Natural killer cell (primary cell): ENCODE results near the gene PIK3AP1. TPM values are rescaled to one million over a fixed set of nuclear protein-coding genes. Genes with fewer than 3 reads are reported as not detected.

Experiments used
- ATAC-seq, 3 donors: fragments of 150-1000 bp in 2 of 3; fragments of 200-7000 bp in 1 of 3; cut with Tn5 transposase; 1 replicate in 1 of 3; 2 replicates in 2 of 3; pipeline ENCODE4 v1.10.0; 2021; ENCODE audit warnings: mild to moderate bottlenecking in 2 of 3, moderate library complexity in 2 of 3
- DNase-seq, 2 donors: peaks; one replicate each; pipeline versions ENCODE4 v3.0.0 to v3.0.0-alpha.2; 2013 to 2021; ENCODE audit warnings: mixed read lengths in 1 of 2
- H3K27ac ChIP-seq: one replicate; pipeline ENCODE4 v1.5.1; 2013; ENCODE audit warnings: mild to moderate bottlenecking, low read length
- H3K27me3 ChIP-seq: one replicate; pipeline ENCODE4 v1.6.1; 2013; ENCODE audit warnings: low read length; ENCODE audit not compliant: control insufficient read depth, insufficient read depth
- H3K36me3 ChIP-seq: one replicate; pipeline ENCODE4 v1.6.1; 2013; ENCODE audit warnings: low read length; ENCODE audit not compliant: control insufficient read depth, insufficient read depth
- H3K4me1 ChIP-seq: one replicate; pipeline ENCODE4 v1.6.1; 2013; ENCODE audit warnings: low read length; ENCODE audit not compliant: control insufficient read depth, insufficient read depth
- H3K4me3 ChIP-seq: one replicate; pipeline ENCODE4 v1.5.1; 2013; ENCODE audit warnings: low read length
- H3K9me3 ChIP-seq: one replicate; pipeline ENCODE4 v1.6.1; 2013; ENCODE audit warnings: low read length; ENCODE audit not compliant: control insufficient read depth, insufficient read depth
- H3K27ac Mint-ChIP-seq, 2 donors: one replicate each; pipeline ENCODE4 v1.8.0; 2022; ENCODE audit warnings: mild to moderate bottlenecking in 2 of 2, mixed read lengths in 2 of 2, moderate library complexity in 1 of 2
- H3K27me3 Mint-ChIP-seq, 2 donors: one replicate each; pipeline ENCODE4 v1.8.0; 2022; ENCODE audit warnings: low read depth in 2 of 2, mixed read lengths in 2 of 2
- H3K36me3 Mint-ChIP-seq: one replicate; pipeline ENCODE4 v1.8.0; 2022; ENCODE audit warnings: mixed read lengths
- H3K4me1 Mint-ChIP-seq, 2 donors: one replicate each; pipeline ENCODE4 v1.8.0; 2022; ENCODE audit warnings: mixed read lengths in 2 of 2
- H3K4me3 Mint-ChIP-seq: one replicate; pipeline ENCODE4 v1.8.0; 2022; ENCODE audit warnings: mild to moderate bottlenecking, moderate library complexity, mixed read lengths
- H3K9me3 Mint-ChIP-seq, 2 donors: one replicate each; pipeline ENCODE4 v1.8.0; 2022; ENCODE audit warnings: mixed read lengths in 2 of 2
- WGBS: methylation state at CpG from one replicate; pipeline ENCODE4 v1.1.7; 2013; ENCODE audit warnings: missing lambda C conversion rate; ENCODE audit not compliant: insufficient coverage; 5-methylcytosine and 5-hydroxymethylcytosine counted together
- intact Hi-C: fragments of 100-400 bp; cut with micrococcal nuclease; formaldehyde crosslinking; loops from one replicate; pipeline ENCODE4 v1.14.2; 2022
- total RNA-seq, 4 donors: library from RNA; stranded (reverse); fragments of 120-200 nt in 1 of 4; gene quantifications; one replicate each; pipeline versions ENCODE4 v1.2.3 to v1.2.4, GENCODE V29; 2013 to 2022
- TF ChIP-seq, protein P1 (sequence below): fragments of 200-600 bp; IDR thresholded peaks from one replicate; pipeline ENCODE4 v1.8.0; 2022; ENCODE audit warnings: antibody characterized with exemption

PIK3AP1 gene
- total RNA-seq, 3 donors from 2014 or later (not counting 1 experiment from before 2014, with no cell fraction given): 95.3 to 137 (median 97.1) TPM

DNA sequence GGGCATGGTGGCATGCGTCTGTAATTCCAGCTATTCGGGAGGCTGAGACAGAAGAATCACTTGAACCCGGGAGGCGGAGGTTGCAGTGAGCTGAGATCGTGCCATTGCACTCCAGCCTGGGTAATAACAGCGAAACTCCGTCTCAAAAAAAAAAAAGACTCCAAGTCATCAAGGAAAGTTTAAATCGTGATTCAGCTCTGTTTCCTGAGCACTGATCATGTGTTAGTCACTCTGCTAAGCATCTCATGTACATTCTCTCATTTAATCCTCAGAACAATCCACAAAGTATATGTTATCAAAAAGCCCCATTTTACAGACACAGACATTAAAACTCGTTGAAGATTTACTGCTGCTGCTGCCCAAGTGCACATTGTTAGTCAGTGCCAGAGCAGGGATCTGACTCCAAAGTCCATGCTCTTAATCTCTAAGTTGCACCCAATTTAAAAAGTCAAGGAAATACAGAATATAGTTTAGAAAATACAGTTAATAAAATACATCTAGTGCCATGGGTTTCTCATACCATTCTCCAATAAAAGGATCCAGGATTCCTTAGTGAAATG, 6.2 kb downstream of the PIK3AP1 start:
- Mint-ChIP-seq H3K27ac (peak overlapping the region; percentile 35 to 64), H3K4me3 (no peak overlapping the region), H3K9me3 (no peaks in the 10 kb centered on the region), H3K36me3 (no peaks in the 10 kb centered on the region), H3K4me1 (peaks cover 60 to 61% of the 10 kb centered on the region in 2 donors), H3K27me3 (no peaks in the 10 kb centered on the region)
- H3K27ac ChIP-seq: no peak overlapping the region
- DNase-seq (no peak), ATAC-seq (no peak)
- H3K9me3 ChIP-seq: no peaks in the 10 kb centered on the region
- no peaks in the 10 kb centered on the region for H3K27me3 ChIP-seq
- intact Hi-C loops: no loop called here
- 85% methylated on average over 9 of the region's 9 CpGs for WGBS
- peaks cover 39% of the 10 kb centered on the region for H3K4me1 ChIP-seq
- TF ChIP-seq, protein P1, sequence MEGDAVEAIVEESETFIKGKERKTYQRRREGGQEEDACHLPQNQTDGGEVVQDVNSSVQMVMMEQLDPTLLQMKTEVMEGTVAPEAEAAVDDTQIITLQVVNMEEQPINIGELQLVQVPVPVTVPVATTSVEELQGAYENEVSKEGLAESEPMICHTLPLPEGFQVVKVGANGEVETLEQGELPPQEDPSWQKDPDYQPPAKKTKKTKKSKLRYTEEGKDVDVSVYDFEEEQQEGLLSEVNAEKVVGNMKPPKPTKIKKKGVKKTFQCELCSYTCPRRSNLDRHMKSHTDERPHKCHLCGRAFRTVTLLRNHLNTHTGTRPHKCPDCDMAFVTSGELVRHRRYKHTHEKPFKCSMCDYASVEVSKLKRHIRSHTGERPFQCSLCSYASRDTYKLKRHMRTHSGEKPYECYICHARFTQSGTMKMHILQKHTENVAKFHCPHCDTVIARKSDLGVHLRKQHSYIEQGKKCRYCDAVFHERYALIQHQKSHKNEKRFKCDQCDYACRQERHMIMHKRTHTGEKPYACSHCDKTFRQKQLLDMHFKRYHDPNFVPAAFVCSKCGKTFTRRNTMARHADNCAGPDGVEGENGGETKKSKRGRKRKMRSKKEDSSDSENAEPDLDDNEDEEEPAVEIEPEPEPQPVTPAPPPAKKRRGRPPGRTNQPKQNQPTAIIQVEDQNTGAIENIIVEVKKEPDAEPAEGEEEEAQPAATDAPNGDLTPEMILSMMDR: no peak
- H3K36me3 ChIP-seq: peaks cover 15% of the 10 kb centered on the region
- H3K4me3 ChIP-seq: no peak overlapping the region

DNA sequence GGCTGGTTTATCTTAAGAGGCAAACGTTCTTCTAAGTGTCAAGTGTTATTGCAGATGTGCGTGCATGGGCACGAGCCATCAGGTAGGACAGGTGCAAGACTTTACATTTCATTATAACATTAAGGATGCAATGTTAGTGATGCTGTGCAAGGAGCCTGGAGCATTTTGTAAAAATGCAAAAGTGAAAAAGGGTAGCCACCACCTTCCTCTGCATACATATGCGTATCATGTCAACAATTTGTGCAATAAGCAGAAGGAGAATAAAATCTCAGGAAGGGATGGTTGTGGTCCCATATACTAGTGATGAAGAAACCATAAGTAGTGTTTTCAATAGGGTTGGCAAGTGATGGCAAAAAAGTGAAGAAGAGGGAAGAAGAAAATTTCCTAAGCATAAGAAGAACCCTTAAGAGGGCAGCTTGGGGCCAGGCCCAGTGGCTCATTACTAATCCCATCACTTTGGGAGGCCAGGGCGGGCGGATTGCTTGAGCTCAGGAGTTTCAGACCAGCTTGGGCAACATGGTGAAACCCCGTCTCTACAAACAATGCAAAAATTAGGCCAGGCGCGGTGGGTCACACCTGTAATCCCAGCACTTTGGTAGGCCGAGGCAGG, 7.5 kb downstream of the PIK3AP1 start:
- Histone ChIP-seq H3K4me1 (peaks cover 35% of the 10 kb centered on the region), H3K27me3 (no peaks in the 10 kb centered on the region), H3K36me3 (peaks cover 25% of the 10 kb centered on the region), H3K27ac (no peak overlapping the region), H3K4me3 (no peak overlapping the region), H3K9me3 (no peaks in the 10 kb centered on the region)
- no peaks in the 10 kb centered on the region for H3K27me3 Mint-ChIP-seq
- intact Hi-C loops: no loop called here
- H3K4me3 Mint-ChIP-seq: no peak overlapping the region
- peaks cover 47 to 48% of the 10 kb centered on the region in 2 donors for H3K4me1 Mint-ChIP-seq
- no peak for DNase-seq
- TF ChIP-seq, protein P1: no peak
- no peaks in the 10 kb centered on the region for H3K36me3 Mint-ChIP-seq
- H3K27ac Mint-ChIP-seq: peak overlapping the region; percentile 62 to 70
- no peaks in the 10 kb centered on the region for H3K9me3 Mint-ChIP-seq
- WGBS: 94% methylated on average over 8 of the region's 10 CpGs
- no peak for ATAC-seq

DNA sequence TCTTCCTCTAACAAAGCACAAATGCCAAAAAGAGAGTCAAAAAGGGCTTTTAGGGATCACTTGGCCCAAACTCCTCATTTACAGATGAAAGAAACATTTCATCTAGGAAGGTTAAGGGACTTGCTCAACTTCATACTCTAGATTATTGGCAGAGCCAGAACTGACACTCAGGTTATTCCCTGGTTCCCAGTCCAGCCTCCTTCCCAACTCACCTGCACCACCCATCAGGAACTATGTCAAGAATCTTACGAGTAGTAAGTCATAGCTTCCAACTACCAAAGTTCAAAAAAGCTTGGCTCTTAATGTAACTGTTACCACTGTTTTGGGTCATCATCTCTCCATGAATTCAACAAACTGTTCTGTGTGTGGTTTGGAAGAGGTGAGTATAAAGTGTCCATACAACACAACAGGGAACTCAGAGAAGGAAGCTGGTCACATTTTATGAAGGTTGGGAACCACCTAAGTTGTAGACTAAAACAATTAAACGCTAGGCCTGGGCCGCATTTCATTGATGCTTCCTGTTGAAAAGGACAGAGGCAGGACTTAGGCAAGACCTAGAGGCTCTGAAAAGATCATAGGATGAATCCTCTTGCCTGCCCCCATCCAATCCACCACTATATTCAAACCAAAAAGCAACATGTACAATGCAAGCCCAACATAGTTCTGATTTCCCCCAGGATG, 9.1 kb downstream of the PIK3AP1 start:
- peaks cover 23% of the 10 kb centered on the region for H3K4me1 ChIP-seq
- H3K27ac ChIP-seq: no peak overlapping the region
- TF ChIP-seq, protein P1: no peak

More for the DNA sequence above, 9.1 kb downstream of the PIK3AP1 start:
- Histone ChIP-seq H3K9me3 (no peaks in the 10 kb centered on the region), H3K36me3 (peaks cover 38% of the 10 kb centered on the region), H3K4me3 (no peak overlapping the region), H3K27me3 (no peaks in the 10 kb centered on the region)
- peak overlapping the region; percentile 54 to 60 for H3K27ac Mint-ChIP-seq
- no peak overlapping the region for H3K4me3 Mint-ChIP-seq
- peaks cover 36 to 41% of the 10 kb centered on the region in 2 donors for H3K4me1 Mint-ChIP-seq
- ATAC-seq (no peak), DNase-seq (no peak)
- H3K9me3 Mint-ChIP-seq: no peaks in the 10 kb centered on the region
- no peaks in the 10 kb centered on the region for H3K36me3 Mint-ChIP-seq
- intact Hi-C loops: no loop called here
- 86% methylated on average over 3 of the region's 3 CpGs for WGBS
- H3K27me3 Mint-ChIP-seq: no peaks in the 10 kb centered on the region
